ENCODE measurements around the gene SPEF2.

DNA sequence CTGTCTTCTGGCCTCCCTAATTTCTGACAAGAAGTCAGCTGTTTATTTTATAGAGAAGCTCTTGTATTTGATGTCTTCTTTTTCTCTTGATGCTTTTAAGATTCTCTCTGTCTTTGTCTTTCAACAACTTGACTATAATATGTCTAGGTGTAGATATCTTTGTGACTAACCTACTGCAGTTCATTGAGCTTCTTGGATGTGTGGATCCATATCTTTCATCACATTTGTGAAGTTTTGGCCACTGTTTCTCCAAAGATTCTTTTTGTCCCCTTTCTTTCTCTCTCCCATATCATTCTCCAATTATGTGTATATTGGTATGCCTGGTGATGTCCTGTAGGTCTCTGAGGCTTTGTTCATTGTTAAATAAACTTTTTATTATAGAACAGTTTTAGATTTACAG lies 16.7 kb downstream of the SPEF2 start:
- TF ChIP-seq POLR2A (IDR thresholded peaks at IDR 0.05; ENCODE audit: low read length) (no peak), POLR2AphosphoS2 (conservative IDR thresholded peaks at IDR 0.05; ENCODE audit: low read length) (no peak), FOXS1 (CRISPR knock-in tag; IDR thresholded peaks at IDR 0.05) (no peak), ZFP36 (IDR thresholded peaks at IDR 0.05; ENCODE audit: borderline replicate concordance, partially characterized antibody) (no peak), TFCP2L1 (CRISPR knock-in tag; IDR thresholded peaks at IDR 0.05) (no peak), ZC3H11A (IDR thresholded peaks at IDR 0.05) (no peak), RAD21 (conservative IDR thresholded peaks at IDR 0.05 in 1 of 2, IDR thresholded peaks at IDR 0.05 in 1 of 2) (no peak), JUNB (IDR thresholded peaks at IDR 0.05) (no peak), JUN (IDR thresholded peaks at IDR 0.05) (no peak), SMC3 (IDR thresholded peaks at IDR 0.05) (no peak)
- TF ChIP-seq, protein P1, sequence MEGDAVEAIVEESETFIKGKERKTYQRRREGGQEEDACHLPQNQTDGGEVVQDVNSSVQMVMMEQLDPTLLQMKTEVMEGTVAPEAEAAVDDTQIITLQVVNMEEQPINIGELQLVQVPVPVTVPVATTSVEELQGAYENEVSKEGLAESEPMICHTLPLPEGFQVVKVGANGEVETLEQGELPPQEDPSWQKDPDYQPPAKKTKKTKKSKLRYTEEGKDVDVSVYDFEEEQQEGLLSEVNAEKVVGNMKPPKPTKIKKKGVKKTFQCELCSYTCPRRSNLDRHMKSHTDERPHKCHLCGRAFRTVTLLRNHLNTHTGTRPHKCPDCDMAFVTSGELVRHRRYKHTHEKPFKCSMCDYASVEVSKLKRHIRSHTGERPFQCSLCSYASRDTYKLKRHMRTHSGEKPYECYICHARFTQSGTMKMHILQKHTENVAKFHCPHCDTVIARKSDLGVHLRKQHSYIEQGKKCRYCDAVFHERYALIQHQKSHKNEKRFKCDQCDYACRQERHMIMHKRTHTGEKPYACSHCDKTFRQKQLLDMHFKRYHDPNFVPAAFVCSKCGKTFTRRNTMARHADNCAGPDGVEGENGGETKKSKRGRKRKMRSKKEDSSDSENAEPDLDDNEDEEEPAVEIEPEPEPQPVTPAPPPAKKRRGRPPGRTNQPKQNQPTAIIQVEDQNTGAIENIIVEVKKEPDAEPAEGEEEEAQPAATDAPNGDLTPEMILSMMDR (IDR thresholded peaks at IDR 0.05), result no peak
- TF ChIP-seq, protein P2, sequence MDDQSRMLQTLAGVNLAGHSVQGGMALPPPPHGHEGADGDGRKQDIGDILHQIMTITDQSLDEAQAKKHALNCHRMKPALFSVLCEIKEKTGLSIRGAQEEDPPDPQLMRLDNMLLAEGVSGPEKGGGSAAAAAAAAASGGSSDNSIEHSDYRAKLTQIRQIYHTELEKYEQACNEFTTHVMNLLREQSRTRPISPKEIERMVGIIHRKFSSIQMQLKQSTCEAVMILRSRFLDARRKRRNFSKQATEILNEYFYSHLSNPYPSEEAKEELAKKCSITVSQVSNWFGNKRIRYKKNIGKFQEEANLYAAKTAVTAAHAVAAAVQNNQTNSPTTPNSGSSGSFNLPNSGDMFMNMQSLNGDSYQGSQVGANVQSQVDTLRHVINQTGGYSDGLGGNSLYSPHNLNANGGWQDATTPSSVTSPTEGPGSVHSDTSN (IDR thresholded peaks at IDR 0.05), result no peak

Data from A549 (cell line).